Thyroid gland (tissue), 4 donors: ENCODE measurements around the gene SEPSECS.

Source experiments
- POLR2A ChIP-seq, 2 donors: fragments of 450-650 bp; IDR thresholded peaks; one replicate each; pipeline ENCODE4 v1.6.1; 2017; ENCODE audit warnings: antibody characterized with exemption in 2 of 2, mild to moderate bottlenecking in 2 of 2, moderate library complexity in 1 of 2
- TF ChIP-seq, protein P1 (sequence below), 6 experiments: fragments of 200-600 bp in 3 of 6; fragments of 450-650 bp in 3 of 6; sonication (generic) in 3 of 6; IDR thresholded peaks; one replicate each; pipeline ENCODE4 v1.5.1; 2016 to 2019; ENCODE audit warnings: antibody characterized with exemption in 6 of 6, mild to moderate bottlenecking in 2 of 6, inconsistent platforms in 1 of 6, moderate library complexity in 1 of 6

DNA sequence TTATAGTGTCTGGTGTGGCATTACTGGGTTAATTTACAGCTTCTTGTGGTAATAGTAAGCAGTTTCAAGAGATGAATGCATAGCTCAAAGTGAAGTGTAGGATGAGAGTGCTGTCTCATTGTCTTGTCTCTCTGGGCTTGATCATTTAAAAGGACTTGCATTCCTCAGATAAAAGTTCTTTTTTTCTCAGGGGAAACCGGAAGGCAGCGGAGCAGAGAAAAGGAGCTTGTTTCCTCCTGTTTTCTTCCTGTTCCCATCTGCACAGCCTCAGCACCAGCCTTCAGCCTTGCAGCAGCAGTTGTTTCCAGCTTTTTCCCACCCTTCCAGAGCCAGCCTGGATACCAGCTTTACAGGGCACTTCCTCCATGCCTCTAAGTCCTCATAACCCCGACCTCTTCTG is 68.1 kb downstream of the SEPSECS start:
- TF ChIP-seq, protein P1, sequence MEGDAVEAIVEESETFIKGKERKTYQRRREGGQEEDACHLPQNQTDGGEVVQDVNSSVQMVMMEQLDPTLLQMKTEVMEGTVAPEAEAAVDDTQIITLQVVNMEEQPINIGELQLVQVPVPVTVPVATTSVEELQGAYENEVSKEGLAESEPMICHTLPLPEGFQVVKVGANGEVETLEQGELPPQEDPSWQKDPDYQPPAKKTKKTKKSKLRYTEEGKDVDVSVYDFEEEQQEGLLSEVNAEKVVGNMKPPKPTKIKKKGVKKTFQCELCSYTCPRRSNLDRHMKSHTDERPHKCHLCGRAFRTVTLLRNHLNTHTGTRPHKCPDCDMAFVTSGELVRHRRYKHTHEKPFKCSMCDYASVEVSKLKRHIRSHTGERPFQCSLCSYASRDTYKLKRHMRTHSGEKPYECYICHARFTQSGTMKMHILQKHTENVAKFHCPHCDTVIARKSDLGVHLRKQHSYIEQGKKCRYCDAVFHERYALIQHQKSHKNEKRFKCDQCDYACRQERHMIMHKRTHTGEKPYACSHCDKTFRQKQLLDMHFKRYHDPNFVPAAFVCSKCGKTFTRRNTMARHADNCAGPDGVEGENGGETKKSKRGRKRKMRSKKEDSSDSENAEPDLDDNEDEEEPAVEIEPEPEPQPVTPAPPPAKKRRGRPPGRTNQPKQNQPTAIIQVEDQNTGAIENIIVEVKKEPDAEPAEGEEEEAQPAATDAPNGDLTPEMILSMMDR (IDR thresholded peaks at IDR 0.05) = no peak
- no peak for TF ChIP-seq POLR2A (IDR thresholded peaks at IDR 0.05)
